ENCODE data around the gene HMCN2. TPM values are rescaled to one million over a fixed set of nuclear protein-coding genes. Genes with fewer than 3 reads are reported as not detected.

The HMCN2 gene
- total RNA-seq, 8 experiments from 2014 or later: 0.54 to 2.1 (median 0.79) TPM

DNA sequence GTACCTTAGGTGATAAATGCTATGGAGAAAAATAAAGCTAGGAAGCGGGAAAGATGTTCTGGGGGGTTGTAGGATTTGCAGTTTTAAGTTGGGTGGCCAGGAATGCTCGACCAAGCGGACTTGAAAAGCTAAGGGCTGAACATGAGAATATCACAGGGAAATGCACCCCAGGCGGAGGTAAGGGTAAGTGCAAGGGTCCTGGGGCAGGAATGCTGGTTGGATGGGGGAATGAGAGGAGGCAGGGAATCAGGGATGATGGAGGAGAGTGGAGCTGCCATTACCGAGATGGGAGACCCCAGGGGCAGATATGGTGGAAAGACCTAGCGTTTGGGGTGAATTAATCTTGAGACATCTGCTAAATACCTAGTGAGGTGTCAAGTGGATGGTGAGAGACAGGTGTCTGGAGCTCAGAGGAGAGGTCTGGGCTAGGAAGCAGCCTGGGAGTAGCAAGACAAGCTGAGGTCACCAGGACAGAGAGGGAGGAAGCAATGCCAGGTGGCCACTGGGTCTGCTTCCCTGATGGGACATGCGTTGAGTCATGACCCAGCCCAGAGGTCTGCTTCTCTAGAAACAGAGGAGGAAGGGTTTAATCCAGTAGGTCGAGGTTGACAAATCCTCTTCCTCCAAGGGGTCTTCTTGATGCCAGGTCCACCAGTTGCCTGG is 101.5 kb downstream of the HMCN2 start:
- ATAC-seq (replicated peaks in 6 of 8): no peak
- WGBS, 10 experiments: 60 to 100% (median 81%) methylated on average over 1 to 8 of the region's 8 CpGs; no CpG with 5 or more reads in 2 of the 10 experiments
- H3K4me3 ChIP-seq: no peak overlapping the region
- H3K4me1 ChIP-seq (replicated peaks in 1 of 2): peaks cover 4 to 9% of the 10 kb centered on the region in 2 donors
- no peak overlapping the region for H3K27ac ChIP-seq
- in situ Hi-C loops (cut with MboI; ENCODE audit: low pct_unique_long_range_greater_than_20kb in 2 of 9, low sequenced_read_pairs in 9 of 9, unreplicated experiment in 9 of 9): no loop called here

DNA sequence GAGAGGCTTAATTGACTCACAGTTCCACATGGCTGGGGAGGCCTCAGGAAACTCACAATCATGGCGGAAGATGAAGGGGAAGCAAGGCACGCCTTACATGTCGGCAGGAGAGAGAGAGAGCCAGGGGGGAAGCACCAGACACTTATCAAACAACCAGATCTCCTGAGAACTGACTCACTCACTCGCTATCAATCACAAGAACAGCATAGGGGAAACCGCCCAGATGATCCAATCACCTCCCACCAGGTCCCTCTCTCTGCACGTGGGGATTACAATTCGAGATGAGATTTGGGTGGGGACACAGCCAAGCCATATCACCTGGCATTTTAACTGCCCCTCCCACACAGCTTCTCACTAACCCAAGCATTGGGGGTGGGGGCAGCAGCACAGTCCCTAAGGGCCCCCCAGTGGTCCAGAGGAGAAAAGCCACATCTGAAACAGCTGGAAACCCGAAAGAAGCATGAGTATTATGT is 103.1 kb downstream of the HMCN2 start:
- in situ Hi-C loops (cut with MboI; ENCODE audit: low pct_unique_long_range_greater_than_20kb in 2 of 9, low sequenced_read_pairs in 9 of 9, unreplicated experiment in 9 of 9): no loop called here
- 27 to 80% (median 63%) methylated on average over 1 to 5 of the region's 8 CpGs; no CpG with 5 or more reads in 2 of the 10 experiments for WGBS, 10 experiments
- Histone ChIP-seq H3K4me1 (replicated peaks in 1 of 2) (peaks cover 4 to 11% of the 10 kb centered on the region in 2 donors), H3K4me3 (no peak overlapping the region), H3K27ac (peak overlapping the region in 1 of 2 donors; percentile 14)
- ATAC-seq (replicated peaks in 6 of 8): peak; percentile 24 to 81 (median 76)

DNA sequence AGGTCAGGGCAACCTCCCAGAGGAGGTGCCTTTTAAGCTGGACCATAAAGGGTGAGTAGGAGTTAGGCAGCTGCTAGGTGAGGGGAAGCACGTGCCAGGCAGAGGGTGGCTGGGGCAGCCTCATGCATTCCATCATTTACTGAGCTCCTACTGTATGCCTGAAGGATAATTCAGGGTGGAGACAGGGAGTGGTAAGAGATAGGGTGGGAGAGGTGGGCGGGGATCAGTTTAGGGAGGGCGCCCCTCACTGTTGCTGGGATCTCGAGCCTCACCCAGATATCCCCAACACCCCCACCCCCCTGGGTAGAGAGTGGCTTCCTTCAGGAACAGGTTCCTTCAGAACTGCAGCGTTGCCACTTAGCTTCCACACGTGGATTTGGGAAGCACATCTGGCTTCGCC is 104.7 kb downstream of the HMCN2 start:
- in situ Hi-C loops (cut with MboI; ENCODE audit: low pct_unique_long_range_greater_than_20kb in 2 of 9, low sequenced_read_pairs in 9 of 9, unreplicated experiment in 9 of 9): no loop called here
- Histone ChIP-seq H3K27ac (no peak overlapping the region), H3K4me3 (no peak overlapping the region), H3K4me1 (replicated peaks in 1 of 2) (peaks cover 4 to 11% of the 10 kb centered on the region in 2 donors)
- WGBS, 10 experiments: 21 to 67% (median 55%) methylated on average over 1 to 3 of the region's 7 CpGs; no CpG with 5 or more reads in 6 of the 10 experiments
- peak in 1 of 8 experiments; percentile 7 for ATAC-seq (replicated peaks in 6 of 8)

DNA sequence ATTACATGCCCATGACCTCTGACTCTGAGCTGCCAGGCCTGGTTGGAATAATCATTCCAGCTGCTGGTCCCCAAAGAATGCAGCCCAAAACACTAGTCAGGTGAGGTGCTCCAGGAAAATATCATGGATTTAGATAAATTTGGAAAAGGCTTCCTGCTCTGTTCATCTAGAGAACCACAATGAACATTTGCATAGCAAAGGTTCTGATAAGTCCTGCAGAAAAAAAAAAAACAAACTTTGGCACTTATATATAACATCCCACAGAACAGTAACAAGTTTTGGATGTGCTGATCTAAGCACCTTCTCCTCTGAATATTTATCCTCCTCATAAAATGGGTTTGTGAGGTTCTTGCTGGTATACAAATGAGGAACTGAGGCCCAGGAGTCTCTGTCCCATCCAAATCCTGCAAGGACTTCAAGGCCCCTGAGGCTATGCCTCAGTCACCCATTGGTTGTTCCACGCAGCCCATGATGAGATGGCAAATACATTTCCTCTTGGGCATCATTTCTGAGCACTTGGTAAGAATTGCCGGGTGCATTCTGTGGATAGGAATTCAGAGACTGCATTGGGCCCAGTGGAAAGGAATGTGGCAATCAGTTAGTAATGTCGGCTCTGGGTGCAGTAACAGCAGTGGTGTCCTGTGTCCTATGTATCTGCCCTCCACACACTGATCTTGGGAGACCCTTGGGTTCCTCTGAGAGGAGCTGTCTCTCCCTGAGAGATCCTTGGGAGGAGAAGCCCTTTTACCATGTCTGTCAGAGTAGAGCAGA is 105.8 kb downstream of the HMCN2 start:
- in situ Hi-C loops (cut with MboI; ENCODE audit: low pct_unique_long_range_greater_than_20kb in 2 of 9, low sequenced_read_pairs in 9 of 9, unreplicated experiment in 9 of 9): no loop called here
- 40 to 100% (median 83%) methylated on average over 1 to 2 of the region's 3 CpGs; no CpG with 5 or more reads in 3 of the 10 experiments for WGBS, 10 experiments
- Histone ChIP-seq H3K27ac (no peak overlapping the region), H3K4me3 (no peak overlapping the region), H3K4me1 (replicated peaks in 1 of 2) (peaks cover 4 to 11% of the 10 kb centered on the region in 2 donors)
- peak in 1 of 8 experiments; percentile 10 for ATAC-seq (replicated peaks in 6 of 8)

DNA sequence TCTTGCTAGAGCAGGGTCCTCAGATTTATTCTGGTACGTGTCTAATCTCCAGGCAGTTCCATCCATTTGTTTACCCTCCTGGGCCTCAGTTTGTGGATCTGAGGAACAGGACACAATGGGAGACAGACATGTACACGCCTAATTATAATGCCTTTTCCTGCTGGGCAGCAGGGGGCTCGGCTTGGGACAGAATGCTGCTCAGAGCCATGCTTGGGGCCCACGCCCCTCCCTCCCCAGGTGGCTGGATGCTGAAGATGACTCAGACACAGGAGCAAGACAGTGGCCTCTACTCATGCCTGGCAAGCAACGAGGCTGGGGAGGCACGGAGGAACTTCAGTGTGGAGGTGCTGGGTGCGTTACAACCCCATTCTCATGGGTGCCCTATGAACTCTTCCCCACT is 106.5 kb downstream of the HMCN2 start:
- Histone ChIP-seq H3K4me3 (no peak overlapping the region), H3K4me1 (replicated peaks in 1 of 2) (peaks cover 4 to 11% of the 10 kb centered on the region in 2 donors), H3K27ac (no peak overlapping the region)
- WGBS, 10 experiments: 20 to 80% (median 51%) methylated on average over 1 to 4 of the region's 7 CpGs; no CpG with 5 or more reads in 6 of the 10 experiments
- in situ Hi-C loops (cut with MboI; ENCODE audit: low pct_unique_long_range_greater_than_20kb in 2 of 9, low sequenced_read_pairs in 9 of 9, unreplicated experiment in 9 of 9): no loop called here
- peak; percentile 18 to 43 (median 25) for ATAC-seq (replicated peaks in 6 of 8)

DNA sequence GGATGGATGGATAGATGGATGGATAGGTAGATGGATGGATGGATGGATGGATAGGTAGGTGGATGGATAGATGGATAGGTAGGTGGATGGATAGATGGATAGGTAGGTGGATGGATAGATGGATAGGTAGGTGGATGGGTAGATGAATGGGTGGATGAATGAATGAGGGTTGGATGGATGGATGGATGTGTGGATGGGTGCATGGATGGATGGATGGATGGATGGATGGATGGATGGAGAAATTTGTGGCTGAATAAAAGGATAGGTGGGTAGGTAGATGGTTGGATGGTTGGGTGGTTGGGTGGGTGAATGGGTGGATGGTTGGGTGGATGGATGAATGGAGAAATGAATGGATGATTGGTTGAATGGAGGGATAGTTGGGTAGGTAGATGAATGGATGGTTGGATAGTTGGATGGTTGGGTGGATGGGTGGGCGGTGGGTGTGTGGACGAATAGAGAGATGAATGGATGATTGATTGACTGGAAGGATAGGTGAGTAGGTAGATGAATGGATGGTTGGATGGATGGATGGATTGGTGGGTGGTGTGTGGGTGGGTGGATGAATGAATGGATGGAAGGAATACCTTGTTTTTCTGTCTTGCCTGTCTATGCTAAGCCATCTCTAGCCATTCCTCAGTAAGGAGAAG is 108.2 kb downstream of the HMCN2 start:
- 60 to 88% (median 70%) methylated on average over 1 to 2 of the region's 2 CpGs; no CpG with 5 or more reads in 7 of the 10 experiments for WGBS, 10 experiments
- in situ Hi-C loops (cut with MboI; ENCODE audit: low pct_unique_long_range_greater_than_20kb in 2 of 9, low sequenced_read_pairs in 9 of 9, unreplicated experiment in 9 of 9): no loop called here

DNA sequence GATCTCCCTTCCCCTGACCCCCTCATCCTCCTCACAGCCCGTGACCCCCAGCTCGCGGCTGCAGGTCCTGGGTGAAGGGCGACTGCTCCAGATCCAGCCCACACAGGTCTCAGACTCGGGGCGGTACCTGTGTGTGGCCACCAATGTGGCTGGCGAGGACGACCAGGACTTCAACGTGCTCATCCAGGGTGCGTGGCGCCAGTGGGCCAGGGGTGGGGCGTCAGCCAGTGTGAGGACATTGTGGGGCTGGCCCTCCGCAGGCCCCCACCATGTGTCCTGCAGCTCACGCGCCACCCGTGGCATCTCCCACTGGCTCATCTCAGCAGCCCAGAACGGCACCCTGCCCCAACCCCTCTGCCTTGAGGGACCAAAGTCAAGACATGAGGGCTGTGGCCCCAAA is 112.1 kb downstream of the HMCN2 start:
- Histone ChIP-seq H3K4me3 (no peak overlapping the region), H3K27ac (no peak overlapping the region), H3K4me1 (replicated peaks in 1 of 2) (no peaks in the 10 kb centered on the region)
- WGBS, 10 experiments: 80 to 86% methylated on average over 1 to 6 of the region's 17 CpGs; no CpG with 5 or more reads in 8 of the 10 experiments
- ATAC-seq (replicated peaks in 6 of 8): peak in 2 of 8 experiments; percentile 5 to 11
- in situ Hi-C loops (cut with MboI; ENCODE audit: low pct_unique_long_range_greater_than_20kb in 2 of 9, low sequenced_read_pairs in 9 of 9, unreplicated experiment in 9 of 9): no loop called here

More for the DNA sequence above, 108.2 kb downstream of the HMCN2 start:
- no peak overlapping the region for H3K27ac ChIP-seq
- peaks cover 3 to 5% of the 10 kb centered on the region in 2 donors for H3K4me1 ChIP-seq (replicated peaks in 1 of 2)
- no peak for ATAC-seq (replicated peaks in 6 of 8)
- no peak overlapping the region for H3K4me3 ChIP-seq

DNA sequence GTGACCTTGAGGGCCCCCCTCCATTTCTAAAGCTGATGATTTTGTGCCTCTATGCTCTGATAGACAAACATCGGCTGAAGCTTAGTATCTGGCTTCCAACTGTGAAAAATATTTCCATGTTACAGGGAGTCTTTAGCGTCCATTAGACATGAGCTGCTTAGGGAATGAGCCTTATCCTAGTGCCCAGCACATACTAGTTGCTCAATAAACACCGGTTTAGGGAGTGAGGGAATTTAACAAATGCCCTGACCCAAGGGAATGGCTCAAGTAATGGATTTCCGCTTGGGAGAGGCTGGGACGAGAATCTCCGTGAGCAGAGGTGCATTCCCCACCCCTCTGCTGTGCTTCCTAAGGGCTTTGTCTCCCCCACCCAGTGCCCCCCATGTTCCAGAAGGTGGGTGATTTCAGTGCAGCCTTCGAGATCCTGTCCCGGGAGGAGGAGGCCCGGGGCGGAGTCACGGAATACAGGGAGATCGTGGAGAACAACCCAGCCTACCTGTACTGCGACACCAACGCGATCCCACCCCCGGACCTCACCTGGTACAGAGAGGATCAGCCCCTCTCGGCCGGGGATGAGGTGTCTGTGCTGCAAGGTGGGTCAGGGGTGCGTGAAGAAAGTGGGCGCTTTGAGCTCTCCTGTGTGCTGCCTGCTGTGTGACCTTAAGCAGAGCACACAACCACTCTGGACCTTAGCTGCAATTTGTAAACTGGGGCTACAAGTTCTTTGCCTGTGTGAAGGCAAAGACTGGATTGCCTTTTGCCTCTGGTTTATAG is 113.5 kb downstream of the HMCN2 start:
- no peaks in the 10 kb centered on the region for H3K4me1 ChIP-seq (replicated peaks in 1 of 2)
- H3K27ac ChIP-seq: no peak overlapping the region
- no peak for ATAC-seq (replicated peaks in 6 of 8)
- 50 to 100% (median 83%) methylated on average over 1 to 9 of the region's 20 CpGs; no CpG with 5 or more reads in 3 of the 10 experiments for WGBS, 10 experiments
- in situ Hi-C loops (cut with MboI; ENCODE audit: low pct_unique_long_range_greater_than_20kb in 2 of 9, low sequenced_read_pairs in 9 of 9, unreplicated experiment in 9 of 9): no loop called here
- no peak overlapping the region for H3K4me3 ChIP-seq

DNA sequence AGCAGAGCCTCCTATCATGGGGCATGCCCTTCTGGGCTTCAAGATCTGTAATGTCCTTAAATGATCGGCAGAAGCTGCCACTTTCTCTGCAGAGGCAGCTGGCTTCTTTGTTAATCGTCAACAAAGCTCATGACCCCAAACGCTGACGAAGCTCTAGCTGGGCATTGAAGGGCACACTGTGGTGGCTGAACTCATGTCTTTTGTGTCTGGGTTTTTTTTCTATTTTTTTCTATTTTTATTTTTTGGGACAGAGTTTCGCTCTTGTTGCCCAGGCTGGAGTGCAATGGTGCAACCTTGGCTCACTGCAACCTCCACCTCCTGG is 114.0 kb downstream of the HMCN2 start:
- Histone ChIP-seq H3K4me1 (replicated peaks in 1 of 2) (no peaks in the 10 kb centered on the region), H3K4me3 (no peak overlapping the region), H3K27ac (no peak overlapping the region)
- in situ Hi-C loops (cut with MboI; ENCODE audit: low pct_unique_long_range_greater_than_20kb in 2 of 9, low sequenced_read_pairs in 9 of 9, unreplicated experiment in 9 of 9): no loop called here
- no peak for ATAC-seq (replicated peaks in 6 of 8)
- WGBS, 10 experiments: 25 to 100% (median 45%) methylated on average over 1 to 5 of the region's 5 CpGs; no CpG with 5 or more reads in 4 of the 10 experiments

DNA sequence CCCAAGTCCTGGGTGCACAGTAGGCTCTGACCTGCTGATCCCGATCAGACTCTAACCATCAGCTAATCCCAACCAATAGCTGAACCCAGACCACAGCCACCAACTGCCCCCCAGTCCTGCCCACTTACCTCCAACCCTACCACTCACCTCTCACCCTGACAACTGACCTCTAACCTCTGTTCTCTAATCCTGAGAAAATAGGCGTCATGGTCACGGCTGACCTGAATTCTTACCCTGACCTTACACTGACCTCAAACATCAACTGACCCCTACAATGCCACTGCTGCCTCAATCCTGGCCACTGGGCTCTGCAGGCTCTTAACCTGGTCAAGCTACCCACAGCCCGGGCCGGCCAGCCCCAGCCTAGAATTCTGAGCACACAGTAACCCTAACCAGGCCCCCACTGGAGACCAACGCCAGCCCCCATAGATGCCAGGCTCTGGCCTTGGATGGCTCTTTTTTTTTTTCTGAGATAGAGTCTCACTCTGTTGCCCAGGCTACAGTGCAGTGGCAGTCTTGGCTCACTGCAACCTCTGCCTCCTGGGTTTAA is 115.4 kb downstream of the HMCN2 start:
- no peak for ATAC-seq (replicated peaks in 6 of 8)
- in situ Hi-C loops (cut with MboI; ENCODE audit: low pct_unique_long_range_greater_than_20kb in 2 of 9, low sequenced_read_pairs in 9 of 9, unreplicated experiment in 9 of 9): no loop called here
- Histone ChIP-seq H3K4me3 (no peak overlapping the region), H3K27ac (no peak overlapping the region), H3K4me1 (replicated peaks in 1 of 2) (no peaks in the 10 kb centered on the region)
- WGBS, 10 experiments: 20 to 100% (median 84%) methylated on average over 1 to 5 of the region's 6 CpGs; no CpG with 5 or more reads in 2 of the 10 experiments

DNA sequence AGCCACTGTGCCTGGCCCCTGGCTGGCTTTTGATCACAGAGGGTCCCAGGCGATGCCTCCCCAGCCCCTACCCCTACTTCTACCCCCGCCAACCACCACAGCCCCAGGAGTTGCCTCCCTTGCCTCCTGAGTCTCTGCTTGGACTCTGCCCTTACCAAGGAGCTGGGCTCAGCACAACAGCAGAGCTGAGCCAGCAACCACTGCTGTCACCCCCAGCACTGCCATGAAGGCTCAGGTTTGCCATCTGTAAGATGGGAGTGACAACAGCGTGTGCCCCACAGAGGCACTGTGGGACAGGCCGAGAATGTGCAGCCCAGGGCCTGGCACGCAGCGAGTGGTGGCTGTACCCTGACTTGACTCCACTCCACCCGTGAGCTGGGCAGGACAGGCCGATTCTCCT is 116.1 kb downstream of the HMCN2 start:
- WGBS, 10 experiments: no CpG with 5 or more reads among the region's 8 CpGs
- ATAC-seq (replicated peaks in 6 of 8): no peak
- no peak overlapping the region for H3K27ac ChIP-seq
- in situ Hi-C loops (cut with MboI; ENCODE audit: low pct_unique_long_range_greater_than_20kb in 2 of 9, low sequenced_read_pairs in 9 of 9, unreplicated experiment in 9 of 9): no loop called here
- H3K4me3 ChIP-seq: no peak overlapping the region
- H3K4me1 ChIP-seq (replicated peaks in 1 of 2): no peaks in the 10 kb centered on the region

DNA sequence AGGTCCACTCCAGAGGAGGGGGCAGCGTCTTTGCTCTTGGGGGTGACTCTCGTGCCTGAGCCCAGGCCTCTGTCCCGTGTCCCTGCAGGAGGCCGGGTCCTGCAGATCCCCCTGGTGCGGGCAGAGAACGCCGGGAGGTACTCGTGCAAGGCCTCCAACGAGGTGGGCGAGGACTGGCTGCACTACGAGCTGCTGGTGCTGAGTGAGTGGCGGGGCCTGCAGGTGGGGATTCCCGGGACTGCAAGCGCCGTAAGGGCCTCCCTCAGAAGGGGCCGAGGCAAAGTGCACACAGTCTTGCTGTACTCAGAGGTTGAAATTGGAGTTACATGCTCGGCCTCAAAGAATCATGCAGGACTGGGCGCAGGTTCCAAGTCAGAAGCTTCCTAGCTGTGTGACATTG is 116.5 kb downstream of the HMCN2 start:
- Histone ChIP-seq H3K4me1 (replicated peaks in 1 of 2) (no peaks in the 10 kb centered on the region), H3K4me3 (no peak overlapping the region), H3K27ac (no peak overlapping the region)
- in situ Hi-C loops (cut with MboI; ENCODE audit: low pct_unique_long_range_greater_than_20kb in 2 of 9, low sequenced_read_pairs in 9 of 9, unreplicated experiment in 9 of 9): no loop called here
- WGBS, 10 experiments: 20 to 100% (median 69%) methylated on average over 1 to 3 of the region's 18 CpGs; no CpG with 5 or more reads in 4 of the 10 experiments
- ATAC-seq (replicated peaks in 6 of 8): no peak
